ENCODE data around the gene PIP4K2A. TPM values are rescaled to one million over a fixed set of nuclear protein-coding genes. Genes with fewer than 3 reads are reported as not detected.

The PIP4K2A gene
- total RNA-seq, 1 experiment from 2014 or later: 17.4 TPM

DNA sequence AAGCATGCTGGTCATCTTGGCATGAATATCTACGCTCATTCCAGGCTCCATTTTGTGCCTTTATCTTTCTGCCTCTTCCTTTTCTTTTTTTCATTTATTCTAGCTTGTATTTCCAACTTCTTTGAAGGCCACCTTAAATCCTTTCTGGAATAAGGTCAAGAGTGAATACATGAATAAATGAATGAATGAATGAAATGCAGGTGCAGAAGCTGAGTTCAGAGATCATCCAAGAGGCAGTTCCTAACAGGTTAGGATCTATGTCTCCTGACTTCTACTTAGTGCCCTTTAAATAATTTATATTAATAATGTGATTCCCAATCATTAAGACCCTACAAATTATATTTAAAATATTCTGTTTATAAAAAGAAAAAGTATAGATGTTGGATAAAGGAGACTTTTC lies 125.9 kb downstream of the PIP4K2A start:
- Histone ChIP-seq H3K9me3 (no peaks in the 10 kb centered on the region), H3K36me3 (no peaks in the 10 kb centered on the region), H3K27me3 (no peaks in the 10 kb centered on the region), H3K4me3 (no peak overlapping the region)
- no peak for DNase-seq

DNA sequence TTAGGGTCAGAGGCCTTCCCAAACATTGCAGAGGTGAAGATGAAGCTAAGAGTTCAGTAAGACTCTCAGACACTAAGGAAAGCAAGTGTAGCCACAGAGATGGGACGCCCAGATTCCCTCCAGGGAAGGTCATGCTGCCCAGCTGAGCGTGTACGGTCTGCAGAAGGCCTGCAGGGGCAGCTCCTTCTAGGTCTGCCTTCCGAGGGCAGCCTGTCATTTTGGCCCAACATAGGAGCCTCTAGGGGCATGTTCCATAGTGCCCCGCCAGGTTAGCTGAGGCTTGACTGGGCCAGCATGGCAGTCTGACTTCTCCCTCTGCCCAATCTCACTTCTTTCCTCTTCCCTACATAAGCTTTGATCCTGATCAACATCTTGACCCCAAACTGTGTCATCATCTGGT lies 130.7 kb downstream of the PIP4K2A start:
- H3K27me3 ChIP-seq: no peaks in the 10 kb centered on the region
- DNase-seq: no peak
- H3K9me3 ChIP-seq: no peaks in the 10 kb centered on the region
- no peak overlapping the region for H3K4me3 ChIP-seq
- no peaks in the 10 kb centered on the region for H3K36me3 ChIP-seq

DNA sequence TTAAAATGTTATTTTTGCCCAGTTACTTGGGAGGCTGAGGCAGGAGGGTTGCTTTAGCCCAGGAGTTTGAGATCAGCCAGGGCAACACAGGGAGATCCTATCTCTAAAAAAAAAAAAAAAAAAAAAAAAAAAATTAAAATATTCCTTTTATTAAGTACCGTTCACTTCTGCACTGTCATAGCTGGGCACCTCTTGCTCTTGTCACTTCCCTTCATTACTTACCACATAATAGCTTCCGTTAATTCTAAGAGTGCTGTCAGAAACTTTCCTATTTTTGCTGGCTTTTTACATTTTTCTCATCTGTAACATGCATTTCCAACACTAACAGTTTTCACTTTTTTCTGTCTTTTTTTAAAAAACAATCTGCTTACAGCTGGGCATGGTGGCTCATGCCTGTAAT lies 132.9 kb downstream of the PIP4K2A start:
- Histone ChIP-seq H3K9me3 (no peaks in the 10 kb centered on the region), H3K36me3 (no peaks in the 10 kb centered on the region), H3K4me3 (no peak overlapping the region), H3K27me3 (no peaks in the 10 kb centered on the region)
- DNase-seq: no peak

DNA sequence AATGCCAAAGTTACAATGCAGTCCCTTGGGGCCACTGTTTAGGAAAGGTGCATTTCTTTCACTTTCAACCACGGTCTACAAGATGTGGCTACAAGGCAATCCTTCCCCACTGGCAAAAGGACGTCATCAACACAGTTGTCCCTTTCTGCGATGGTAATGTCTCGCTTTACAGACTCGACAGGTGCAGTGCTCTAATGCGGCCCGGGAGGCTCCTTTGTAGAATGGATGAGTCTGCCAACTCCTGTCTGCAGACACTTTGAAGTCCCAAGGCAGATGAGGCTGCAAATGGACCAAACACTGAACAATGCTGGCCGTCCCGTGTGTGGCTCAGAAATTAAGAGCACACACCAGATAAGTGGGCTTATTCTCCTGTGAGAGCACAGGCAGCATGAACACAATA lies 133.7 kb downstream of the PIP4K2A start:
- Histone ChIP-seq H3K27me3 (no peaks in the 10 kb centered on the region), H3K4me3 (no peak overlapping the region), H3K9me3 (no peaks in the 10 kb centered on the region), H3K36me3 (no peaks in the 10 kb centered on the region)
- DNase-seq: no peak

GRCh38 chr10:22579826-22580225 lies 134.6 kb downstream of the PIP4K2A start:
- Histone ChIP-seq H3K36me3 (no peaks in the 10 kb centered on the region), H3K9me3 (no peaks in the 10 kb centered on the region), H3K4me3 (no peak overlapping the region), H3K27me3 (no peaks in the 10 kb centered on the region)
- no peak for DNase-seq

DNA sequence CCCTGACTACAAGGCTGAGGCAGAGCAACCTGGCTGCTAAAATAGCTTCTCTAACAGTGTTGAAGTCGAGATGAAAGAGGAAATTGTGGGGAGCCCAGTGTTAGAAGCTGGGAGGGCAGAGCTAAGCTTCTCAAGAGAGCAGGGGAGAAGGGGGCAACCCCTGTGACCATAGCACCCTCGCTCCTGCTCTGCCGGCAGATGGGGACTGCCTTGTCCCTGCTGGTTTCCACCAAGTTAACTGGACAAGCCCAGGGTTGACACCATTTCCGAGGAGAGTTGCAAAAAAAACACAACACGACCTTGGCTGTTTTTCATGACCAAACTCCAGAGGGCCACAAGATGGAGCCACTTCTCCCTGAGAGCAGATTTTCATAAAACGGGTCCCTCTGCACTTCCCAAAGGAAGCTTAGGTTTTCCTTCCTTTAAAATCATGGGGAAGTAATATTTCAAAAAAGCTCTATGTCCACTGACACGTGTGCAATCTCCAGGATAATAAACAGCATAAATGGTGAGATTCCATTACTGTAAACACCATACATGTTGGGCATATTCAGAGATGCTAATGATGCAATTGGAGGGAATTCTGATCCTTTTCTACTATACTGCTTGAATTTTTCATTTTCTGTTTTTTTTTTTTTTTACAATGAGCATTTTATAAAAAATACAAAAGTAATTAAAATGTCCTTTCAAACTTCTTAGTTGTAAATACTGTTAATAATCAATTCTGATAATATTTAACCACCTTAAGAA lies 140.4 kb downstream of the PIP4K2A start:
- Histone ChIP-seq H3K36me3 (peaks cover 3% of the 10 kb centered on the region; the same call in 1 of the 2 replicates), H3K27me3 (no peaks in the 10 kb centered on the region), H3K9me3 (no peaks in the 10 kb centered on the region), H3K4me3 (no peak overlapping the region)
- no peak for DNase-seq

GRCh38 chr10:22570733-22571430 lies 143.5 kb downstream of the PIP4K2A start:
- no peak for DNase-seq
- Histone ChIP-seq H3K36me3 (peaks cover 3% of the 10 kb centered on the region), H3K9me3 (no peaks in the 10 kb centered on the region), H3K27me3 (no peaks in the 10 kb centered on the region), H3K4me3 (no peak overlapping the region)

- H3K4me3 ChIP-seq: no peak overlapping the region
- no peaks in the 10 kb centered on the region for H3K9me3 ChIP-seq
- no peaks in the 10 kb centered on the region for H3K27me3 ChIP-seq
- DNase-seq: no peak
- H3K36me3 ChIP-seq: peaks cover 3% of the 10 kb centered on the region
Observed at GRCh38 chr10:22570234-22570633, 144.1 kb downstream of the PIP4K2A start.

- DNase-seq: no peak
- H3K4me3 ChIP-seq: no peak overlapping the region
- no peaks in the 10 kb centered on the region for H3K27me3 ChIP-seq
- peaks cover 3% of the 10 kb centered on the region for H3K36me3 ChIP-seq
- H3K9me3 ChIP-seq: no peaks in the 10 kb centered on the region
Observed at GRCh38 chr10:22568928-22569327, 145.4 kb downstream of the PIP4K2A start.

DNA sequence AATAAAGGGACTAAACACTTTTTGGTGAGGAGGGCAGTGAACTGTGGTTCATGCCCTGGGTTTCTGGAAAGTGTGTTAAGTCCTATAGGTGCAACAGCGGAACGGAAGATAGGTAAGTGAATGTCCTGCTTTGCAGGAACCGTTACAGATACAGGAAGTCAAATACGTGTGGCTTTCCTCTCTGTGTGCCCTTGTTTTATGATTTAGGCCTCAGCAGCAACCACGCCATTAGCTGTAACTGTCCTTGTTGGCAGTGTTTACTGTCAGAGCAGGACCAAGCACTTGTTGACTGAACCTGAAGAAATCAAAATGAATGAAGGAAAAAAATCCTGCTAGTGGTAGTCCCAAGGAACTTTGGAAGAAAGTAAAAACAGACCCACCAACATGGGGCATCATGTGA lies 150.3 kb downstream of the PIP4K2A start:
- Histone ChIP-seq H3K27me3 (no peaks in the 10 kb centered on the region), H3K4me3 (no peak overlapping the region), H3K36me3 (no peaks in the 10 kb centered on the region; the same call in 1 of the 2 replicates), H3K9me3 (no peaks in the 10 kb centered on the region)
- no peak for DNase-seq

GRCh38 chr10:22561909-22562308 lies 152.5 kb downstream of the PIP4K2A start:
- DNase-seq: no peak
- no peaks in the 10 kb centered on the region; the same call in 1 of the 2 replicates for H3K36me3 ChIP-seq
- H3K4me3 ChIP-seq: no peak overlapping the region
- H3K27me3 ChIP-seq: no peaks in the 10 kb centered on the region
- H3K9me3 ChIP-seq: no peaks in the 10 kb centered on the region

DNA sequence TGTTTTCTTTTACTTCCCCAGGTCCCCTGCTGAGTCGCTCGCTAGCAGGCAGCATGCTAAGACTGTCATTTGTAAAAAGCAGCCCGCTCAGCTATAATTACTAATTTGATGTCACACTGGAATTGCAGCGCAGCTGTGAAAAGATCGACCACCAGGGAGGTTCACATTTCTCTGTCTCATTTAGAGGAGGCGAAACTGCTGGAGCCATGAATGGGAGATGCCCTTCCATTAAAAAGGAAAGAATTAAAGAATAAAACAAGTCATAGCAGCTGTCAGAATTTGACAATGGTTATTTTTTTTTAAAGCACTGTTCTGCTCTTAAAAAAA lies 153.5 kb downstream of the PIP4K2A start:
- Histone ChIP-seq H3K9me3 (no peaks in the 10 kb centered on the region), H3K4me3 (no peak overlapping the region), H3K27me3 (no peaks in the 10 kb centered on the region), H3K36me3 (no peaks in the 10 kb centered on the region)
- no peak for DNase-seq

- H3K36me3 ChIP-seq: no peaks in the 10 kb centered on the region
- no peaks in the 10 kb centered on the region for H3K9me3 ChIP-seq
- H3K4me3 ChIP-seq: no peak overlapping the region
- no peak for DNase-seq
- no peaks in the 10 kb centered on the region for H3K27me3 ChIP-seq
Observed at GRCh38 chr10:22560096-22560912, 154.1 kb downstream of the PIP4K2A start.

DNA sequence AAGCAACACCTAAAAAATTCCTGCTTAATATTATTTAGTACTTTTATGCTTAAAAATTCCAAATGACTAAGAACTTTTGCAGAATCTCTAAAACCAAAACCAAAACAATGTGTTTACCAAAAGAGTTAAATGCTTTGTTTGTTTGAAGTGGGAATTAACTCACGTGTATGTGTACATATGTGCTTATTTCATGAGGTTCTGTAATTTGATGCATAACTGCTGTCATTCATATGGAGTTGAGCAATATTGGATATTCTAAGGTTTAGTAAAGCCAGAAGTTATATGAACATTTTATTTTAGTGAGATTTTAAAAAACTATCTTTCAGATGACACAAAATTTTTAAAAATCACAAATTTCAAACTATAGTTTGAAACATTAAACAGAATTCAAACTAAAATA lies 157.1 kb downstream of the PIP4K2A start:
- no peaks in the 10 kb centered on the region for H3K36me3 ChIP-seq
- no peak for DNase-seq
- no peaks in the 10 kb centered on the region for H3K27me3 ChIP-seq
- no peaks in the 10 kb centered on the region for H3K9me3 ChIP-seq
- no peak overlapping the region for H3K4me3 ChIP-seq

GRCh38 chr10:22556774-22557173 lies 157.6 kb downstream of the PIP4K2A start:
- H3K4me3 ChIP-seq: no peak overlapping the region
- H3K9me3 ChIP-seq: no peaks in the 10 kb centered on the region
- H3K36me3 ChIP-seq: no peaks in the 10 kb centered on the region
- no peak for DNase-seq
- no peaks in the 10 kb centered on the region for H3K27me3 ChIP-seq

DNA sequence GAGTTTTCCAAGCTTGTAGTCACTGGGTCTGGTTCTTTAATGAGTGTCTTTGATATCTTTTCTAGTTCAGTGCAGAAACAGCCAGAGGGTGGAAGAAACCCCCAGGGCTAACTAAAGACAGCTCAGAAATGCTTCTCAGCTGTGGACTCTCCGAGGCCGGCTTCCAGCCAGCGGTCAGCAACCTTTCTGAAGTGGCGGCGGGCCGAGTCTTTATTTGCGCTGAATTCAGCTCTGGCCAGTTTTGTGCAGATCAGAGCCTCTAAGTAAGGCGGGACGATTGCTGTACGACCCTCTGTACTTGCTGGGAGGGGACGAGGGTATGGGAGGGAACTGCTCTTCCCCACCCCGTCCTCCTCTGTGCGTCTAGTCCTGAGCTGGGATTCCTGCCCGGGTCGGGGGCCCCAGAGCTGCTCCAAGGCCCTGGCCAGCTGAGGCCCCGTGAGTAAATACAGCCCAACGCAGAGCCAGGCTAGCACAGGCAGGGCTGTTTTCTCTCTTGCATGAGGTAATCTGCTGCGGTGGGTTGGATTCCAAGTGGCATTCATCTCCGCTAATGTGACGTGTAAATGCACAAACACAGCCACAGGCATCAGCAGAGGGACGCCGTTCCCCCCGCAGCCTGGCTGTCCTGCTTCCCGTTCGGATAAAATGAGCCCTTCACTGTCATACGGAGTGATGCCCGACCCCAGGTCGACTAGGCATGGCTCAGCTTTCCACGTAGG lies 159.8 kb downstream of the PIP4K2A start:
- H3K27me3 ChIP-seq: no peaks in the 10 kb centered on the region
- no peak for DNase-seq
- H3K9me3 ChIP-seq: no peaks in the 10 kb centered on the region
- no peak overlapping the region for H3K4me3 ChIP-seq
- H3K36me3 ChIP-seq: peaks cover 7% of the 10 kb centered on the region

- Histone ChIP-seq H3K27me3 (no peaks in the 10 kb centered on the region), H3K4me3 (no peak overlapping the region), H3K9me3 (no peaks in the 10 kb centered on the region), H3K36me3 (peaks cover 7% of the 10 kb centered on the region)
- DNase-seq: no peak
Observed at GRCh38 chr10:22553452-22553995, 160.9 kb downstream of the PIP4K2A start.

Data from MG63 (cell line).